ENCODE data around the gene EQTN. TPM values are rescaled to one million over a fixed set of nuclear protein-coding genes. Genes with fewer than 3 reads are reported as not detected.

EQTN gene
- total RNA-seq, 6 experiments from 2014 or later: not detected

DNA sequence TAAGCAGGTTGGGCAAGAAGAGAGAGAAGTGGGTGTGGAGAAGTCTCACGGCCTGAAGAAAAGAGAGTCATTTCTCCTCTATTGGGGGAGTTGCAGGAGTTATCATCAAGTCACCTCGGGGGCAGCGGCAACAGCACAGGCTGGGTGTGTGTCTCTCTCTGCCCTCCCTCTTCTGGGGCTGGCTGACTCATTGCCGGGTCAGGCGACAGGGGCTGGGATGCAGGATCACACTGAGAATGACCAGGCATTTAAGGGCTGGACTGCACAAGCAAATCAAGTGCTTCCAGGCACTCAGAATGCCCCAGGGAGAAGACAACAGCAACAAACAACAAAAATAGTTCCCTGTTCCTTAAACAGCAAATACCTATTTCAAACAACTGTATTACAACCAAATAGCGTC is 6.3 kb upstream of the EQTN start:
- ATAC-seq (no peak), DNase-seq (no peak)
- TF ChIP-seq CTCF (IDR thresholded peaks at IDR 0.05) (no peak), POLR2A (IDR thresholded peaks at IDR 0.05) (no peak)
- no peaks in the 10 kb centered on the region for H3K27me3 ChIP-seq
- H3K36me3 ChIP-seq: no peaks in the 10 kb centered on the region
- 52% methylated on average over 4 of the region's 6 CpGs for WGBS (ENCODE audit: insufficient coverage, low coverage, low lambda C conversion rate, missing lambda C conversion rate)
- H3K4me1 ChIP-seq: no peaks in the 10 kb centered on the region
- no peak overlapping the region for H3K27ac ChIP-seq
- no peaks in the 10 kb centered on the region for H3K9me3 ChIP-seq
- H3K4me3 ChIP-seq: no peak overlapping the region
- intact Hi-C loops (cut with DNase I): no loop called here

DNA sequence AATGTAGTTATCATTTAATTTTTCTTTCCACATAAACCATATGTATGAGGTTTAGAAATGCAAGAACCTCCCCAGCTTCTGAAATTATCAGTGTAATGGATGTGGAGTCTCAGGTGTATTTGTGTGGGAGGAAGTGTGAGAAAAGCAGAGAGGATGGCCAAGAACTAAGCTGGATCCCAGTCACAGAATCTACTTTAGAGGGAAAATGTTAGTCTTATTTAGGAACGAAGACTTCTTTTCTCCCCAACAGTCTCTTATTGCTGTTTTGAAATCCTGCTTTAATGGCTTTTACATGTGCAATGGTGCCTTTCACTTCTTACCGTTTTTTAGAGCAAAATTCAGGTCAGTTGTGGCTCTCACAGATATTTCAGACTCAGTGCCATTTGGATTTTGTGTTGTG is 3.0 kb downstream of the EQTN start:
- H3K27me3 ChIP-seq: no peaks in the 10 kb centered on the region
- no peak overlapping the region for H3K27ac ChIP-seq
- H3K4me3 ChIP-seq: no peak overlapping the region
- ATAC-seq (no peak), DNase-seq (no peak)
- 41% methylated on average over 2 of the region's 2 CpGs for WGBS (ENCODE audit: insufficient coverage, low coverage, low lambda C conversion rate, missing lambda C conversion rate)
- H3K9me3 ChIP-seq: no peaks in the 10 kb centered on the region
- no peaks in the 10 kb centered on the region for H3K36me3 ChIP-seq
- intact Hi-C loops (cut with DNase I): no loop called here
- H3K4me1 ChIP-seq: no peaks in the 10 kb centered on the region
- TF ChIP-seq POLR2A (IDR thresholded peaks at IDR 0.05): no peak
- TF ChIP-seq CTCF (IDR thresholded peaks at IDR 0.05): no peak

DNA sequence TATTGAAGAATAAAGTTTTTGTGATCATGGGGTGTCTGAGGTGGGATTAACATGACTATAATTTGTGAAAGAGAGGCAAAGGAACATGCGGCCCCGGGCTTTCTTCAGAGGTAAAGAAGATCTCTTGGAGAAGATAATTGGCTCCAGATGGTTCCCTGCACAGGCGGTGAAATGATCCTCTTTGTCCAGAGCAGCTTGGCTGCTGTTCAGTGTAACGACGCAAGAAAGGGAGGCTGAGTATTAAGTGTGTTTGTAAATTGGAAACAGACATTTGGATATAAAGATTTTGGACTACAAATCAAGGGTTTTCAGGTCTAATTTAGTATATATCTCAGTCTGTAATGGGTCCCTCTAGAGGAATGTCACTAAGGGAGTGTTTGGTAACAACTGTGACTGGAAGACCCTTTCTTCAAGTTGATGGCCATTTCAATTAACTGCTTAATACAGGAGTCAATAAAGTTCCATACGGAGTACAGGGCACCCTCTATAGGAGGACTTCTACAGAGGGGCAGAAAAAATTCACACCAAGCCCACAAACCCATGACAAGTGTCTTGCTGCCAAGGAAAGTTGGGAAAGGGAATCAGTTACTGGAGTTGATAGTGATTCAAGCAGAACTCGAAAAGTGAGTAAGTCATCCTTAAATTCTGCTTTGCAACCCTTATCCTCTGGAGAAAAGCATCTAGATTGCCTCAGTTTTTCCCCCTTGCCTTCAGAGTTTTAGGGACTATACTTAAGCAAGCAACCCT is 4.1 kb downstream of the EQTN start:
- ATAC-seq (no peak), DNase-seq (no peak)
- intact Hi-C loops (cut with DNase I): no loop called here
- Histone ChIP-seq H3K4me1 (no peaks in the 10 kb centered on the region), H3K36me3 (no peaks in the 10 kb centered on the region), H3K27me3 (no peaks in the 10 kb centered on the region), H3K9me3 (no peaks in the 10 kb centered on the region), H3K4me3 (no peak overlapping the region), H3K27ac (no peak overlapping the region)
- no peak for TF ChIP-seq CTCF (IDR thresholded peaks at IDR 0.05)
- no peak for TF ChIP-seq POLR2A (IDR thresholded peaks at IDR 0.05)
- 69% methylated on average over 6 of the region's 7 CpGs for WGBS (ENCODE audit: insufficient coverage, low coverage, low lambda C conversion rate, missing lambda C conversion rate)

- WGBS (ENCODE audit: insufficient coverage, low coverage, low lambda C conversion rate, missing lambda C conversion rate): 61% methylated on average over 8 of the region's 8 CpGs
- ATAC-seq (no peak), DNase-seq (no peak)
- Histone ChIP-seq H3K36me3 (no peaks in the 10 kb centered on the region), H3K27me3 (no peaks in the 10 kb centered on the region), H3K4me1 (no peaks in the 10 kb centered on the region), H3K4me3 (no peak overlapping the region), H3K27ac (no peak overlapping the region), H3K9me3 (no peaks in the 10 kb centered on the region)
- intact Hi-C loops (cut with DNase I): no loop called here
- TF ChIP-seq POLR2A (IDR thresholded peaks at IDR 0.05) (no peak), CTCF (IDR thresholded peaks at IDR 0.05) (no peak)
Observed at GRCh38 chr9:27291292-27291691, 5.7 kb downstream of the EQTN start.

All from right lobe of liver (tissue), 6 donors.